Thoracic aorta (tissue), 2 donors: ENCODE results near the gene SRP19. TPM values are rescaled to one million over a fixed set of nuclear protein-coding genes. Genes with fewer than 3 reads are reported as not detected.

ENCODE experiments used
- ATAC-seq: fragments of 150-250 bp; one replicate; pipeline ENCODE4 v1.8.0; 2017; ENCODE audit warnings: low read depth; ENCODE audit not compliant: insufficient number of reproducible peaks, low FRiP score
- DNase-seq: peaks from one replicate; pipeline ENCODE4 v3.0.0-alpha.2; 2020; ENCODE audit warnings: low spot score
- H3K27ac ChIP-seq, 2 donors: fragments of 200-600 bp; sonication (generic); 1 replicate in 1 of 2; 2 replicates in 1 of 2; pipeline ENCODE4 v1.5.1; 2016; ENCODE audit warnings: mild to moderate bottlenecking in 2 of 2, moderate library complexity in 2 of 2
- H3K27me3 ChIP-seq: fragments of 200-600 bp; sonication (generic); replicated peaks from 2 replicates; pipeline ENCODE4 v1.6.0; 2016; ENCODE audit warnings: mild to moderate bottlenecking; ENCODE audit not compliant: insufficient read depth
- H3K36me3 ChIP-seq: fragments of 200-600 bp; sonication (generic); one replicate; pipeline ENCODE4 v1.5.1; 2016
- H3K4me1 ChIP-seq, 2 donors: fragments of 200-600 bp; sonication (generic); 1 replicate in 1 of 2; 2 replicates in 1 of 2; pipeline versions ENCODE4 v1.5.1 to v1.6.0; 2016; ENCODE audit warnings: low read depth in 2 of 2, mild to moderate bottlenecking in 1 of 2; ENCODE audit not compliant: control insufficient read depth in 1 of 2
- H3K4me3 ChIP-seq: fragments of 200-600 bp; sonication (generic); 2 replicates; pipeline ENCODE4 v1.5.1; 2016; ENCODE audit warnings: mild to moderate bottlenecking
- H3K9me3 ChIP-seq: fragments of 200-600 bp; sonication (generic); 2 replicates; pipeline ENCODE4 v1.5.1; 2016
- total RNA-seq, 2 donors: library from RNA; depleted of rRNA; stranded (reverse); fragments of >200 nt; gene quantifications; one replicate each; pipeline versions ENCODE4 v1.1.0 to v1.2.3, GENCODE V29; 2016
- TF ChIP-seq, protein P1 (sequence below): fragments of 200-600 bp; sonication (generic); IDR thresholded peaks from one replicate; pipeline ENCODE4 v1.5.1; 2019; ENCODE audit warnings: antibody characterized with exemption

Gene SRP19
- total RNA-seq, 2 donors from 2014 or later = 35.9 to 46.9 TPM

- no peaks in the 10 kb centered on the region for H3K27me3 ChIP-seq
- no peaks in the 10 kb centered on the region for H3K9me3 ChIP-seq
- H3K27ac ChIP-seq = peak overlapping the region in 1 of 2 donors; percentile 5
- DNase-seq (no peak), ATAC-seq (no peak)
- no peak overlapping the region for H3K4me3 ChIP-seq
- peaks cover 39 to 80% of the 10 kb centered on the region in 2 donors for H3K4me1 ChIP-seq
- H3K36me3 ChIP-seq = peaks cover 8% of the 10 kb centered on the region
- TF ChIP-seq, protein P1, sequence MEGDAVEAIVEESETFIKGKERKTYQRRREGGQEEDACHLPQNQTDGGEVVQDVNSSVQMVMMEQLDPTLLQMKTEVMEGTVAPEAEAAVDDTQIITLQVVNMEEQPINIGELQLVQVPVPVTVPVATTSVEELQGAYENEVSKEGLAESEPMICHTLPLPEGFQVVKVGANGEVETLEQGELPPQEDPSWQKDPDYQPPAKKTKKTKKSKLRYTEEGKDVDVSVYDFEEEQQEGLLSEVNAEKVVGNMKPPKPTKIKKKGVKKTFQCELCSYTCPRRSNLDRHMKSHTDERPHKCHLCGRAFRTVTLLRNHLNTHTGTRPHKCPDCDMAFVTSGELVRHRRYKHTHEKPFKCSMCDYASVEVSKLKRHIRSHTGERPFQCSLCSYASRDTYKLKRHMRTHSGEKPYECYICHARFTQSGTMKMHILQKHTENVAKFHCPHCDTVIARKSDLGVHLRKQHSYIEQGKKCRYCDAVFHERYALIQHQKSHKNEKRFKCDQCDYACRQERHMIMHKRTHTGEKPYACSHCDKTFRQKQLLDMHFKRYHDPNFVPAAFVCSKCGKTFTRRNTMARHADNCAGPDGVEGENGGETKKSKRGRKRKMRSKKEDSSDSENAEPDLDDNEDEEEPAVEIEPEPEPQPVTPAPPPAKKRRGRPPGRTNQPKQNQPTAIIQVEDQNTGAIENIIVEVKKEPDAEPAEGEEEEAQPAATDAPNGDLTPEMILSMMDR = no peak
Measured at GRCh38 chr5:112915831-112916230, 54.7 kb downstream of the SRP19 start.

- Histone ChIP-seq H3K36me3 (peaks cover 8% of the 10 kb centered on the region), H3K27me3 (no peaks in the 10 kb centered on the region), H3K9me3 (no peaks in the 10 kb centered on the region), H3K4me1 (peaks cover 40 to 77% of the 10 kb centered on the region in 2 donors), H3K4me3 (no peak overlapping the region), H3K27ac (no peak overlapping the region)
- no peak for ATAC-seq
- TF ChIP-seq, protein P1 = no peak
- DNase-seq = no peak
Measured at GRCh38 chr5:112917453-112917995, 56.4 kb downstream of the SRP19 start.

- TF ChIP-seq, protein P1 = no peak
- DNase-seq (no peak), ATAC-seq (no peak)
- peaks cover 8% of the 10 kb centered on the region for H3K36me3 ChIP-seq
- H3K4me1 ChIP-seq = peaks cover 45 to 77% of the 10 kb centered on the region in 2 donors
- H3K27ac ChIP-seq = no peak overlapping the region
- no peaks in the 10 kb centered on the region for H3K9me3 ChIP-seq
- H3K4me3 ChIP-seq = no peak overlapping the region
- H3K27me3 ChIP-seq = no peaks in the 10 kb centered on the region
Measured at GRCh38 chr5:112918136-112918535, 57.0 kb downstream of the SRP19 start.

DNA sequence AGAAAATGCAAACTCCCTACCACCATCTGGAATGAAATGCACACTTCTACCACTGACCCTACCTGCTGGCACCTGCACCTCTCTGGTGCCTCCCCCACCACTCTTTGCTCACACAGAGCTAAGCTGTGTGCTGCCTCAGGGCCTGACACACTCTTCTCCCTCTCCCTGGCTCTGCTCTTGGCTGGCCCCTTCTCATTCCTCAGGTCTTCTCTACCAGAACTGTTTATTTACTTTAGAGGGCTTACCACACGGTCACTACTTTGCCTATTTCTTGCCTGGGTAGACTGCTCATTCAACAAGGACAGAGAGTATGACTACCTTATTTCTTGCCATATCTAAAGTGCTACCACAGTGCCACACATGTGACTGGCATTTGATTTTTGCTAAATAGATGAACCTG lies 57.6 kb downstream of the SRP19 start:
- no peaks in the 10 kb centered on the region for H3K9me3 ChIP-seq
- peaks cover 45 to 77% of the 10 kb centered on the region in 2 donors for H3K4me1 ChIP-seq
- H3K4me3 ChIP-seq = no peak overlapping the region
- DNase-seq = no peak
- no peak for ATAC-seq
- no peak overlapping the region for H3K27ac ChIP-seq
- H3K36me3 ChIP-seq = peaks cover 8% of the 10 kb centered on the region
- no peaks in the 10 kb centered on the region for H3K27me3 ChIP-seq
- TF ChIP-seq, protein P1 = no peak

Other genes starting within 250 kb of the SRP19 start
- 10 to 100 TPM; 58.6 to 83.7 TPM for gene APC, start 123.4 kb upstream of the SRP19 start, total RNA-seq
- 100 to 1,000 TPM in 1 of 2 donors, 10 to 100 TPM in 1; 80.4 to 110 TPM for gene REEP5, start 60.9 kb downstream of the SRP19 start, total RNA-seq
- 10 to 100 TPM; 12.9 to 38.4 TPM for gene DCP2, start 115.5 kb downstream of the SRP19 start, total RNA-seq